Rectal smooth muscle tissue (tissue), 1 donor: ENCODE results near the gene FKBP7.

Experiments
- H3K27ac ChIP-seq: one replicate; pipeline ENCODE4 v1.7.0; 2013; ENCODE audit warnings: low read depth, low read length, inconsistent platforms
- H3K27me3 ChIP-seq: one replicate; pipeline ENCODE4 v1.7.0; 2013; ENCODE audit warnings: low read length; ENCODE audit not compliant: control insufficient read depth, insufficient read depth
- H3K36me3 ChIP-seq: one replicate; pipeline ENCODE4 v1.7.0; 2013; ENCODE audit warnings: low read length; ENCODE audit not compliant: control insufficient read depth, insufficient read depth
- H3K4me1 ChIP-seq: one replicate; pipeline ENCODE4 v1.7.0; 2013; ENCODE audit warnings: low read length; ENCODE audit not compliant: control insufficient read depth, insufficient read depth
- H3K4me3 ChIP-seq: one replicate; pipeline ENCODE4 v1.7.0; 2013; ENCODE audit warnings: low read length
- H3K9ac ChIP-seq: one replicate; pipeline ENCODE4 v1.7.0; 2013; ENCODE audit warnings: low read length

FKBP7 gene

DNA sequence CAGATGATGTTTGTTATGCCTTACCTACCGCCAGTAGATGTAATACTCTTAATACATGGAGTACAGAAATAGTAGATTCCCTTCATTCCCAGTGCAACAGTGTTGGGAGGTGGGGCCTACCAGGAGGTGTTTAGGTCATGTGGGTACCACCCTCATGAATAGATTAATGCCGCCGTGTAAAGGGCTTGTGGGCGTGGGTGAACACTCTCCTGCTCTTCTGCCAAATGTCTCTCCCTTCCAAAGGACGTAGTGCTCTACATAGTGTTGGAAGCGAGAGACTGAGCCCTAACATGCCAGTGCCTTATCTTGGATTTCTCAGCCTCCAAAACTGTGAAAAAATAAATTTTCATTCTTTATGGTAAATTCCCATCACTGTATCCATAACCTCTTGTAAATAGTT lies 32.0 kb upstream of the FKBP7 start:
- H3K27me3 ChIP-seq, result no peaks in the 10 kb centered on the region
- no peak overlapping the region for H3K9ac ChIP-seq
- no peaks in the 10 kb centered on the region for H3K36me3 ChIP-seq
- H3K4me3 ChIP-seq, result no peak overlapping the region
- no peaks in the 10 kb centered on the region for H3K4me1 ChIP-seq
- no peak overlapping the region for H3K27ac ChIP-seq

DNA sequence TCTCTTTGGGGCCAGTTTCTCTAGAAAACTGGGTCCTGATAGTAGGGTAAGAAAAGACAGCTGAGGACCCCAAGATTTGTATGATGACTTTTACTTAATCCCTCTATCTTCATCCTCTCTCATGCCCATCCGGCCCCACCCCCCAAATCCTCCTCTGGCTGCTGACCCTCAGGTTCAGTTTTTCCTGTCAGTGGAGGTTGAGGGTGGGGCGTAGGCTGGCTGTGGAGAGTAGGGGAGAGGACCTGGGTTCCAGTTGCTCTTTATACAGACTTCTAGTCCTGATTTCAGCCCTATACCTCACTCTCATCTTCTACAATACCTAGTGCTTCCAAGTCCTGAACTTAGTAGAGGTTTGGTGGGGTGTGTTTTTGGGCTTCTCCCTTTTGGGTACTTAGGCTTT lies 30.2 kb upstream of the FKBP7 start:
- Histone ChIP-seq H3K4me1 (no peaks in the 10 kb centered on the region), H3K27me3 (no peaks in the 10 kb centered on the region), H3K27ac (no peak overlapping the region), H3K36me3 (no peaks in the 10 kb centered on the region), H3K9ac (no peak overlapping the region), H3K4me3 (no peak overlapping the region)

DNA sequence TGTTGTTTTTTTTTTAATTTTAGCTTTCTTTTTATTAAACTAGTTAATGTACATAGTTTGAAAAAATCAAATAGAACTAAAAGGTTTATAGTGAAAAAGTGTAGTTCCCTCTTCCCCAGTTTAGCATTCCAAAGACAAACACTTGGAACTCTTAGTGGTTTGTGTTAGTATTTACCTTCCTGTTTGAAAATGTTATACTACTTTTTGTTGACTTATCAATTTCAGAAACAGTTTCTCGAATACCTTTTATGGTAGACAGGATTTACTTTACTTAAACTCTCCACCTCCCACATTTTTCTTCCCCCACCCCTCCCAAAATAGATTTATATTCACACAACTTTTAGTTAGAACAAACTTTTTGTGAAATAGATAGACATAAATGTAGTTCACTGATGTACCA lies 28.5 kb upstream of the FKBP7 start:
- Histone ChIP-seq H3K27ac (no peak overlapping the region), H3K36me3 (peaks cover 4% of the 10 kb centered on the region), H3K4me3 (no peak overlapping the region)

DNA sequence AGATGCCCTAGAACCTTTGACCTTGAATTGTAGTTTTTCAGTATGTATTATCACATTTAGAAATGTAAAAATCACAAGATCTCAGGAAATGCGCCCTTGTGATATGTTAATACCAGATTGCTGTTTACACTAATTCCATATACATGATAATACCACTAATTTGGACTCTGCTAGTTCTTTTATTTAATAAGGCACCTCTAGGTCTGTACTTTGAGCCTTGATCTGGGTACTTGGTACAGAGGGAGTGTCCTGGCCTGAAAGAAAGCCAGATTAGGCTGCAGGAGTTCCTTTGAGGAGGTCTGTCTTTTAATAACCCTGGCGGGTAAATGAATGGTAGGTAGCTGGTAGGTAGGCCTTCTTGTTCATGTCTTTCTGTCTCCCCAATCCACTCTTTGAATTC lies 28.1 kb upstream of the FKBP7 start:
- Histone ChIP-seq H3K27me3 (no peaks in the 10 kb centered on the region), H3K4me1 (no peaks in the 10 kb centered on the region), H3K9ac (no peak overlapping the region), H3K36me3 (peaks cover 8% of the 10 kb centered on the region), H3K4me3 (no peak overlapping the region), H3K27ac (no peak overlapping the region)

More for the DNA sequence above, 28.5 kb upstream of the FKBP7 start:
- no peak overlapping the region for H3K9ac ChIP-seq
- no peaks in the 10 kb centered on the region for H3K27me3 ChIP-seq
- H3K4me1 ChIP-seq, result no peaks in the 10 kb centered on the region

DNA sequence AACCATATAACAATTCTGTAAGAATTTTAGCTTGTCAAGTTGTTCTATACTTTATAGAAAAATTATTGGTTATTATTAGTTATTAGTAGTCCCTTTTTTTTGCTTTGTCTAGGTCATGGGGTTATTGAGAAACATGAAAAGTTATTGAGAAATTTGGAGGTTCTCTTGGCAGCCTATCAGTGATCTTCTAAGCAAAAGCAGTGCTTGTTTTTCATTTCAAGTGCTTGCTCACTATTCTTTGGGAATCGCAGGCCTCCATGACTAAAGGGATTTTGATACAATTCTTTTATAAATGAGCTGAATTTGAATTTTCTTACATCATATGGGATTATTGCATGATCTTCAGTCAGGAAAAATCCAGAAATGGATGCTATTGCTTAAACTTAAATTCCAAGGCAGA lies 27.7 kb upstream of the FKBP7 start:
- H3K4me1 ChIP-seq, result no peaks in the 10 kb centered on the region
- peaks cover 8% of the 10 kb centered on the region for H3K36me3 ChIP-seq
- no peak overlapping the region for H3K9ac ChIP-seq
- H3K4me3 ChIP-seq, result no peak overlapping the region
- no peaks in the 10 kb centered on the region for H3K27me3 ChIP-seq
- no peak overlapping the region for H3K27ac ChIP-seq

DNA sequence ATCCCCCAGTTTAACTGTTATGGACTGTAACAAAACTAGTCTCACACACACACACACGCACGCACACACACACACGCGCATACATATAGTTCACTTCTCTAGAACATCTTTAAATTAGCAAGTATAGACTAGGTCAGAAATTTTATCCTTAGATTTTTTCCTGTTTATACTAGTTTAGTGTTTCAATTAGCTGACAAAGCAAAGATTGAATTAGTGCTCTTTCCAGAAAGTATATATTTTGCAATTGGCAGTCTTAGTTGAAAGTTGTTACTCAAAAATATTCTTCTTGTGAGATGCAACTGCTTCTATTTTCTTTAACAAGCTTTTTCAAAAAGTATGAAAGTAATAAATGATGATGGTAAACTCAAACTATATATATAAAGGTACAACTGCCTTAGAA lies 24.4 kb upstream of the FKBP7 start:
- H3K9ac ChIP-seq, result no peak overlapping the region
- H3K36me3 ChIP-seq, result peaks cover 19% of the 10 kb centered on the region

DNA sequence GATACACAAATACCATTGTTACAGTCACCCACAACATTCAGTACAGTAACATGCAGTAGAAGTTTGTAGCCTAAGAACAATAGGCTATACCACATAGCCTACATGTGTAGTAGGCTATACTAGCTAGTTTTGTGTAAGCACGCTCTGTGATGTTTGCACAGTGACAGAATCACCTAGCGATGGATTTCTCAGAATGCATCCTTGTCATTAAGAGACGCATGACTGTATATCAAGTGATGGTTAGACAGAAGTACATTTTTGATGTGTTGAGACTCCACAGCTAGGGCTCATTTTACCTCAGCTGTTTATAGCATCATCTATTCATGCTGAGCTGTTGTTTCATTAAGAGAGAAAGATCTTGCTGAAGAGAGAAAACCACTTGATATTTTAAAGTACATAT lies 21.2 kb upstream of the FKBP7 start:
- Histone ChIP-seq H3K9ac (no peak overlapping the region), H3K27ac (no peak overlapping the region), H3K4me3 (no peak overlapping the region), H3K4me1 (no peaks in the 10 kb centered on the region), H3K27me3 (no peaks in the 10 kb centered on the region), H3K36me3 (peaks cover 22% of the 10 kb centered on the region)

More for the DNA sequence above, 24.4 kb upstream of the FKBP7 start:
- H3K4me1 ChIP-seq, result no peaks in the 10 kb centered on the region
- H3K27ac ChIP-seq, result no peak overlapping the region
- H3K27me3 ChIP-seq, result no peaks in the 10 kb centered on the region
- H3K4me3 ChIP-seq, result no peak overlapping the region

DNA sequence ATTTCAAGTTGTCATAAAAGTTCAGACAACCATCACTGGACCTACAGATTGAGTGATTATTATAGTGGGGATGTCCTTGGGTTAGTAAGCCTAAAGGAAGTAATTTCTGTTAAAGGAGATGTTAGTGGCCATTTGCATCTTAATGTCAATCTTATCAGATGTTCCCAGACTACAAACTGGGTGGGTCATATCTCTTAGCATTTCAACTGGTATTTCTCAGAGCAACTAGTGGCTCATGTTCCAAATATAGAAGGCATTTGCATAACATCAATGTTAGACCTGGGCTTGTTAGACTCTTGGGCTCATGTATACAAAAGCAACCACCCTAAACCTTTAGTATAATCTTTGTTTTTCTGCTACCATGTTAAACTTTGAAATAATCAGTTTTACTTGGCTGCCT lies 19.7 kb upstream of the FKBP7 start:
- Histone ChIP-seq H3K9ac (no peak overlapping the region), H3K4me1 (no peaks in the 10 kb centered on the region), H3K4me3 (no peak overlapping the region), H3K27me3 (no peaks in the 10 kb centered on the region), H3K36me3 (peaks cover 30% of the 10 kb centered on the region), H3K27ac (no peak overlapping the region)

DNA sequence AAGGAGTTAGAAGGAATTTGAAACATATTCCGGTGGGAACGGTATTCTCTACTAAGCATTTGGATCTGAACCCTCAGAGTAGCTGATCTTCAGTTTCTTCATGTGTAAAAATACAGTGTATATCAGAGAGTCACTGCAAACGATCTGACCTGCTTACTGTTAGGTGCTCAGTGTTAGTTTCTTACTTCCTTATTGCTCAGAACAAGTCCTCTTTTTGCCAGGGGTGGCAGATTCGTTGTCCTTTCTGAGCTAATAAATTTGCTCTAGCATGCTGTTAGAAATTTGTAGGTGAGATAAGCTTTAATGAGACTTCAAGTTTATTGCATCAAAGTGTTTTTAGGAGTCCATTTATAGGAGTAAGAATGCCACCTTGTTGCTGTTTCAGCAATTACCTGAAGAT lies 17.6 kb upstream of the FKBP7 start:
- H3K27me3 ChIP-seq, result no peaks in the 10 kb centered on the region
- no peak overlapping the region for H3K9ac ChIP-seq
- no peak overlapping the region for H3K4me3 ChIP-seq
- H3K36me3 ChIP-seq, result peaks cover 28% of the 10 kb centered on the region
- no peaks in the 10 kb centered on the region for H3K4me1 ChIP-seq
- H3K27ac ChIP-seq, result no peak overlapping the region

DNA sequence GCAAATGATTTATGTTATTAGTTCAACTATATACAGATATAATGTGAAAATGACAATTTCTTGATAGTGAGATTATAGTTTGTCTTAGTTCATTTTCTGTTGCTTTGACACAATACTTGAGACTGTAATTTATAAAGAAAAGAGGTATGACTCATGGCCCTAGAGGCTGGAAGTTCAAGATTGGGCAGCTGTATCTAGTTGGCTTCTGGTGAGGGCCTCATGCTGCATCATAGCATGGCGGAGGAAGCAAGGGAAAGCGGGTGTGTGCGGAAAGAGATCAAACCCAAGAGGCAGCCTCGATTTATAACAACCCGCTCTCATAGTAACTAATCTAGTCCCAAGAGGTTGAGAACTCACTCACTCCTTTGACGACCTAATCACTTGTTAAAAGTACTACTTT lies 13.2 kb upstream of the FKBP7 start:
- Histone ChIP-seq H3K27me3 (no peaks in the 10 kb centered on the region), H3K36me3 (peaks cover 17% of the 10 kb centered on the region), H3K9ac (no peak overlapping the region), H3K27ac (no peak overlapping the region), H3K4me1 (no peaks in the 10 kb centered on the region), H3K4me3 (no peak overlapping the region)

DNA sequence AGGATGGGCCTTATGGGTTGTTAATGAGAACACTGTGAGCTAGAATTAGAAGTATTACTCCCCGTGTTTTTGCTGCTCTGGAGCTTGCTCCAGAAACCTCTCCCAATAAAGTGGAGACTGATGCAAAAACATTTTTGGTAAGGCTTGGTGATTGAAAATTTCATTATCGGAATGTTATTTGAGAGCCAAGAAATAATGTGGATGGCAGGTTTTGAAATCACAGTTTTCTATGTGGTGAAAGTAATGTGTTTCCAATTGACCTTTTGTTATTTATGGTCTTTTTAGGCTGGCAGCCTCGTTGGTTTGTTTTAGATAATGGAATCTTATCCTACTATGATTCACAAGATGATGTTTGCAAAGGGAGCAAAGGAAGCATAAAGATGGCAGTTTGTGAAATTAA lies 7.0 kb upstream of the FKBP7 start:
- no peak overlapping the region for H3K27ac ChIP-seq
- H3K4me3 ChIP-seq, result no peak overlapping the region
- H3K27me3 ChIP-seq, result no peaks in the 10 kb centered on the region
- peaks cover 16% of the 10 kb centered on the region for H3K4me1 ChIP-seq
- no peak overlapping the region for H3K9ac ChIP-seq
- no peaks in the 10 kb centered on the region for H3K36me3 ChIP-seq

DNA sequence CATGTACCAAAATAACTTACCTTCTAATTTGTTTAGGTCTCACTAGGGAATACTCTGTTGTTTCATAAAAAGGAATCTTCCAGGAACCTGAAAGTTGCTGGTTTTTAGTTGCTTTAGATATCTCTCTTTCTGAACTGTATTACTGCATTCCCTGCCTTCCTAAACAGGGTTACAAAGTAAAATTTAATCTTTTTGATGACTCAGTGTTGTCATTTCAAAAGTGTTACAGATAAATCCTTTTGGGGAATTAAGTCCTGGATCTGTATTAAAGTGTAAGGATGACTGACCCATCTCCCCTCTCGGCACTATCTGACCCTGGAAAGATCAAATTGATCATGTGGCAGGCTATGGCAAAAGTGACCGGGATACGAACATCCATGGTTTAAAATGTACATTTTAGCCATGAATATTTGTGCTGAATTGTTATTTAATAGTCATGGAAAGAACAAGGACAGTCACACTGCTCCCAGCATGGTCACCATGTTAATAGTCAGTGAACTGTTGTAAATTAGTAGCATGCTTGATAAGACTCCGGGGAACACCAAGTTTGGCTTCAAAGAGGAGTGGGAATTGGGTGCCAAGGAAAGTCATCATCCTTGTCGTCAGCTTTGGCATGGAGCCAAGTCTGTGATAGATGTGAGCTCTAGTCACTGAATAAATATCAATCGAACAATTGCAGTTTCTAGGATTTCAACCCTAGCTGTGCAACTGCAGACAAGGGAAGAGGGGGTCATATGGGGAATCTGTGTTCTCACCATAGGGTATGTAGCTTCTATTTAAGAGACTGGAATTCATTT lies 6.0 kb upstream of the FKBP7 start:
- no peaks in the 10 kb centered on the region for H3K27me3 ChIP-seq
- no peak overlapping the region for H3K9ac ChIP-seq
- no peak overlapping the region for H3K4me3 ChIP-seq
- H3K27ac ChIP-seq, result no peak overlapping the region
- H3K36me3 ChIP-seq, result no peaks in the 10 kb centered on the region
- peaks cover 20% of the 10 kb centered on the region for H3K4me1 ChIP-seq

DNA sequence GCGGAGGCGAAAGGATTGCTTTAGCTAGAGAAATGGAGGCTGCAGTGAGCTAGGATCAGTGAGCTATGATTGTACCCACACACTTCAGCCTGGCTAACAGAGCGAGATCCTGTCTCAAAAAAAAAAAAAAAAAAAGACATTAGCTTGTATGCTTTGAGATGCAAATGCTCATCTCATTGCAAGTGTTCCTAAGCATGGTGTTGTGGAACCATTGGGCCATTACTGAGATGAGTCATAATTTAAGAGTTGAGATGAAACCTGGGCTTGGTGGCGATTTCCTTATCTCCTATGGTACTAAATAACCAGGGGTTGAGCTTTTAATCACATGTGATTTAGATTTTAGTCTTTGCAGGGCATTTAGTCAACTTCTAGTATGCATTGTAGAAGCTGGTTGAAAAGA lies 4.0 kb upstream of the FKBP7 start:
- H3K4me1 ChIP-seq, result peaks cover 20% of the 10 kb centered on the region
- H3K9ac ChIP-seq, result no peak overlapping the region
- H3K4me3 ChIP-seq, result no peak overlapping the region
- no peaks in the 10 kb centered on the region for H3K36me3 ChIP-seq
- H3K27ac ChIP-seq, result no peak overlapping the region
- H3K27me3 ChIP-seq, result no peaks in the 10 kb centered on the region
